GM12878 (cell line): ENCODE results near the gene MEP1A. TPM values are rescaled to one million over a fixed set of nuclear protein-coding genes. Genes with fewer than 3 reads are reported as not detected.

Source experiments
- ATAC-seq: fragments of 200-7000 bp; cut with Tn5 transposase; 3 replicates; pipeline ENCODE4 v1.9.1; 2020; ENCODE audit warnings: mild to moderate bottlenecking, moderate library complexity
- BruUV-seq: library from RNA; stranded (reverse); fragments of 400-500 nt; replicated peaks from 2 replicates; lab custom pipeline; 2021; lab: Mats Ljungman, UMichigan
- CTCF ChIA-PET: fragments of 300-600 bp; sonication (Branson Sonifier 250); formaldehyde crosslinking; extraction: SDS; loops from one replicate; lab custom pipeline; 2021; ENCODE audit warnings: inconsistent platforms; lab: Yijun Ruan, JAX
- POLR2A ChIA-PET: fragments of 350-600 bp; formaldehyde crosslinking; extraction: SDS; loops from one replicate; lab custom pipeline; 2021; ENCODE audit warnings: inconsistent platforms; lab: Charles Lee
- RAD21 ChIA-PET: fragments of 300-600 bp; sonication (Branson Sonifier 250); formaldehyde crosslinking; loops from one replicate; lab custom pipeline; 2023; ENCODE audit warnings: antibody characterized with exemption; ENCODE audit not compliant: unreplicated experiment; lab: Charles Lee
- SMC1A ChIA-PET: fragments of 300-600 bp; sonication (Branson Sonifier 250); formaldehyde crosslinking; loops from one replicate; lab custom pipeline; 2023; ENCODE audit not compliant: unreplicated experiment, uncharacterized antibody; lab: Charles Lee
- DNase-seq: peaks from one replicate; pipeline ENCODE4 v3.0.0-alpha.2; 2011; ENCODE audit warnings: low read depth, low spot score
- FAIRE-seq: peaks from 3 replicates; lab custom pipeline; 2011; peaks lifted over from hg19 to GRCh38; lab: Jason Lieb, UNC
- H2AFZ ChIP-seq: 2 replicates; pipeline ENCODE4 v1.6.0; 2011; ENCODE audit warnings: low read depth, low read length, control low read depth; ENCODE audit not compliant: control insufficient read depth
- H3K27ac ChIP-seq: 2 replicates; pipeline ENCODE4 v1.5.1; 2011; ENCODE audit warnings: control low read depth; ENCODE audit not compliant: control insufficient read depth, insufficient read depth
- H3K27me3 ChIP-seq, 2 experiments: replicated peaks in 1 of 2; 2 replicates each; pipeline versions ENCODE4 v1.6.0 to v1.6.1; 2011; ENCODE audit warnings: low read length in 1 of 2; ENCODE audit not compliant: control insufficient read depth in 2 of 2, insufficient read depth in 2 of 2
- H3K36me3 ChIP-seq, 2 experiments: 2 replicates each; pipeline ENCODE4 v1.5.1; 2011; ENCODE audit warnings: low read length in 1 of 2; ENCODE audit not compliant: control insufficient read depth in 2 of 2, insufficient read depth in 2 of 2
- H3K4me1 ChIP-seq: 2 replicates; pipeline ENCODE4 v1.6.1; 2011; ENCODE audit warnings: mild to moderate bottlenecking, low read length, moderate library complexity, mixed read lengths; ENCODE audit not compliant: control insufficient read depth, insufficient read depth
- H3K4me2 ChIP-seq: 2 replicates; pipeline ENCODE4 v1.6.0; 2011; ENCODE audit warnings: control low read depth; ENCODE audit not compliant: control insufficient read depth, insufficient read depth
- H3K4me3 ChIP-seq: fragments of 200-600 bp; sonication (generic); 2 replicates; pipeline ENCODE4 v1.5.1; 2016
- H3K79me2 ChIP-seq: 2 replicates; pipeline ENCODE4 v1.6.0; 2011; ENCODE audit warnings: low read length; ENCODE audit not compliant: control insufficient read depth, insufficient read depth
- H3K9ac ChIP-seq: 2 replicates; pipeline ENCODE4 v1.8.0; 2011; ENCODE audit warnings: low read length, control low read depth, mixed read lengths; ENCODE audit not compliant: control insufficient read depth, insufficient read depth
- H3K9me3 ChIP-seq: replicated peaks from 3 replicates; pipeline ENCODE4 v1.5.1; 2011; ENCODE audit warnings: mild to moderate bottlenecking, low read length; ENCODE audit not compliant: control insufficient read depth, insufficient read depth
- H4K20me1 ChIP-seq: 2 replicates; pipeline ENCODE4 v1.6.0; 2011; ENCODE audit not compliant: control insufficient read depth, insufficient read depth
- BRCA1 ChIP-seq: IDR thresholded peaks from 2 replicates; pipeline ENCODE4 v1.6.1; 2011; ENCODE audit warnings: low read depth, low read length, improper control_type of control experiment
- CHD1 ChIP-seq: IDR thresholded peaks from 2 replicates; pipeline ENCODE4 v1.6.1; 2012; ENCODE audit warnings: low read depth, low read length, improper control_type of control experiment
- CHD2 ChIP-seq: IDR thresholded peaks from 2 replicates; pipeline ENCODE4 v1.6.1; 2011; ENCODE audit warnings: low read depth, low read length, improper control_type of control experiment, borderline replicate concordance
- ETV6 ChIP-seq, 2 experiments: fragments of 450-650 bp in 1 of 2; IDR thresholded peaks in 1 of 2; conservative IDR thresholded peaks in 1 of 2; 2 replicates each; pipeline ENCODE4 v1.6.1; 2014; ENCODE audit warnings: antibody characterized with exemption in 1 of 2, borderline replicate concordance in 1 of 2, low read depth in 1 of 2, mild to moderate bottlenecking in 1 of 2, moderate library complexity in 1 of 2
- FOXK2 ChIP-seq: fragments of 450-650 bp; IDR thresholded peaks from 2 replicates; pipeline ENCODE4 v1.6.1; 2017; ENCODE audit warnings: mild to moderate bottlenecking, moderate library complexity
- MXI1 ChIP-seq: fragments of 150-350 bp; IDR thresholded peaks from 2 replicates; pipeline ENCODE4 v1.6.1; 2011; ENCODE audit warnings: low read depth, mild to moderate bottlenecking, inconsistent platforms, low read length, improper control_type of control experiment
- NFIC ChIP-seq: IDR thresholded peaks from 2 replicates; pipeline ENCODE4 v1.6.1; 2012; ENCODE audit warnings: low read depth, mild to moderate bottlenecking, inconsistent platforms, low read length, moderate library complexity
- SMAD5 ChIP-seq: IDR thresholded peaks from 2 replicates; pipeline ENCODE4 v1.6.1; 2016; ENCODE audit warnings: antibody characterized with exemption, low read depth
- SREBF2 ChIP-seq: IDR thresholded peaks from 2 replicates; pipeline ENCODE4 v1.6.1; 2012; ENCODE audit warnings: mild to moderate bottlenecking, low read length
- ZBTB33 ChIP-seq: fragments of 450-650 bp; IDR thresholded peaks from 2 replicates; pipeline ENCODE4 v1.6.1; 2017; ENCODE audit warnings: mild to moderate bottlenecking
- WGBS: methylation state at CpG from one replicate; pipeline ENCODE4 v1.1.6; 2016; ENCODE audit warnings: low lambda C conversion rate; ENCODE audit not compliant: insufficient replicate concordance, insufficient coverage; ENCODE audit errors: missing lambda C conversion rate; 5-methylcytosine and 5-hydroxymethylcytosine counted together
- in situ Hi-C: fragments of 300-500 bp; cut with MboI; formaldehyde crosslinking; loops from 9 replicates; pipeline ENCODE4 v1.14.3; 2018; ENCODE audit warnings: mixed read lengths
- intact Hi-C: fragments of 100-400 bp; cut with micrococcal nuclease; formaldehyde crosslinking; loops from one replicate; pipeline ENCODE4 v1.14.2; 2022; ENCODE audit not compliant: unreplicated experiment
- polyA plus RNA-seq, 11 experiments: library from polyadenylated mRNA; depleted of rRNA in 4 of 11; unstranded in 6 of 11; stranded (reverse) in 5 of 11; fragments of >200 nt; fragmentation: Nextera tagmentation in 4 of 11; fragmentation: Illumina TruSeq in 1 of 11; extraction: Ambion mirVana in 4 of 11; extraction: Trizol in 1 of 11; gene quantifications; 1 replicate in 1 of 11; 2 replicates in 10 of 11; pipeline versions ENCODE4 v1.2.1 to v1.2.3, GENCODE V29; 2011 to 2016; ENCODE audit warnings: inconsistent platforms in 2 of 11, missing spikeins in 2 of 11, low read depth in 1 of 11
- total RNA-seq, 4 experiments: library from RNA; depleted of rRNA in 3 of 4; stranded (reverse); fragments of >200 nt in 3 of 4; fragmentation: Illumina TruSeq in 1 of 4; extraction: Trizol in 1 of 4; gene quantifications; 2 replicates each; pipeline versions ENCODE4 v1.2.1 to v1.2.3, GENCODE V29; 2013 to 2021
- TF ChIP-seq, protein P1 (sequence below): fragments of 450-650 bp; IDR thresholded peaks from 2 replicates; pipeline ENCODE4 v1.6.1; 2016; ENCODE audit warnings: mild to moderate bottlenecking, moderate library complexity, borderline replicate concordance

The MEP1A gene
- total and polyA plus RNA-seq, 10 of the 15 experiments (the other 5 are each of a cell fraction or from before 2014, with no cell fraction given): not detected

DNA sequence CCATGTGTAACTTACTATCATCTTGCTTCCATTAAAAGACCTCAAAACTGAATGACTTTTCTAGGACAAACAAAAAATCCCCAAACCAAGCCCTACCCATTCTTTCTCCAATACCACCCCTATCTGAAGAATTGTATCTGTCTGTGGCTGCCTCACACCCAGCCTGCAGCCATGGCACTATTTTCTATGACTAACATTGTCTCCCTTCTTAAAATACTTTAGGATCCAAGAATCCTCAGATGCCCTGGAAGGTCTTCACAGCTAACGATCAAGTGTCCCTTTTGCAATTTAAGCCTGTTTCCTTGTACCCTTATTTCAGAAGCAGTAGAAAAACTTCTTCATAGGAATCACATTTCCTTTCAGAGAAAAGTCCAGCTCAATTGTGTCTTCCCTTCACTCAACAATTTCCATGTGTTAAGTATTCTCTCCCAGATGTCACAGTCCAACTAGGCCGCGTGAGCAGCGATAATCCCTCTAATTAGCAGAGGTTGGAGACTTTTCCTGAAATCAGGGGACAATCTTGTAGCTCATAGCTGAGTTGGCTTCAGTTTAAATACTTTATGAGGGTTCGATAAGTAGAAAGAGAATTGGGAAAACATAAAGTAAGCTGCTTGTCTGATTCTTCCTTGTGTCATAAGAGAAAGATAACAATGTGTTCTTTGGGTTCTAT lies 5.2 kb upstream of the MEP1A start:
- Histone ChIP-seq H2AFZ (no peak overlapping the region), H3K4me2 (no peak overlapping the region), H3K9me3 (no peaks in the 10 kb centered on the region), H3K4me3 (no peak overlapping the region), H3K9ac (no peak overlapping the region), H4K20me1 (no peaks in the 10 kb centered on the region)
- POLR2A ChIA-PET: no interaction called here
- no peak for DNase-seq
- no peak for ATAC-seq
- TF ChIP-seq CHD2: no peak
- TF ChIP-seq, all 136 proteins: peak for 0
- ChIA-PET RAD21 (no interaction called here), SMC1A (no interaction called here), CTCF (interaction anchor here (0.6 to 2.1 kb wide), 3 partner anchors 10 to 67 kb away, joined by 3 to 5 read pairs (median 4); no protein-coding TSS in a partner anchor)
- WGBS: 16% methylated on average over 5 of the region's 5 CpGs
- intact Hi-C loops (no loop called here), in situ Hi-C loops (no loop called here)
- H3K27me3 ChIP-seq: no peaks in the 10 kb centered on the region
- no TSS peak for BruUV-seq
- FAIRE-seq: no peak
- no peaks in the 10 kb centered on the region for H3K4me1 ChIP-seq
- H3K79me2 ChIP-seq: no peaks in the 10 kb centered on the region
- no peaks in the 10 kb centered on the region for H3K36me3 ChIP-seq
- H3K27ac ChIP-seq: no peak overlapping the region

GRCh38 chr6:46788791-46789190 lies 4.4 kb upstream of the MEP1A start:
- H3K9me3 ChIP-seq: no peaks in the 10 kb centered on the region
- no peak overlapping the region for H3K4me2 ChIP-seq
- POLR2A ChIA-PET: no interaction called here
- no peak overlapping the region for H3K9ac ChIP-seq
- ATAC-seq: no peak
- H3K4me3 ChIP-seq: no peak overlapping the region
- H3K4me1 ChIP-seq: no peaks in the 10 kb centered on the region
- H3K27ac ChIP-seq: no peak overlapping the region
- SMC1A ChIA-PET: no interaction called here
- FAIRE-seq: no peak
- H3K27me3 ChIP-seq: no peaks in the 10 kb centered on the region
- RAD21 ChIA-PET: no interaction called here
- no peaks in the 10 kb centered on the region for H3K36me3 ChIP-seq
- no TSS peak for BruUV-seq
- DNase-seq: no peak
- H4K20me1 ChIP-seq: no peaks in the 10 kb centered on the region
- WGBS: 0% methylated on average over 3 of the region's 3 CpGs
- in situ Hi-C loops: no loop called here
- CTCF ChIA-PET: interaction anchor here (1.0 to 2.1 kb wide), 3 partner anchors 8 to 67 kb away, joined by 3 to 5 read pairs (median 4); no protein-coding TSS in a partner anchor
- intact Hi-C loops: no loop called here
- H2AFZ ChIP-seq: no peak overlapping the region
- H3K79me2 ChIP-seq: no peaks in the 10 kb centered on the region
- no peak for TF ChIP-seq ZBTB33
- TF ChIP-seq SMAD5: no peak
- no peak for TF ChIP-seq NFIC
- TF ChIP-seq SREBF2: no peak
- TF ChIP-seq FOXK2: no peak
- TF ChIP-seq, protein P1, sequence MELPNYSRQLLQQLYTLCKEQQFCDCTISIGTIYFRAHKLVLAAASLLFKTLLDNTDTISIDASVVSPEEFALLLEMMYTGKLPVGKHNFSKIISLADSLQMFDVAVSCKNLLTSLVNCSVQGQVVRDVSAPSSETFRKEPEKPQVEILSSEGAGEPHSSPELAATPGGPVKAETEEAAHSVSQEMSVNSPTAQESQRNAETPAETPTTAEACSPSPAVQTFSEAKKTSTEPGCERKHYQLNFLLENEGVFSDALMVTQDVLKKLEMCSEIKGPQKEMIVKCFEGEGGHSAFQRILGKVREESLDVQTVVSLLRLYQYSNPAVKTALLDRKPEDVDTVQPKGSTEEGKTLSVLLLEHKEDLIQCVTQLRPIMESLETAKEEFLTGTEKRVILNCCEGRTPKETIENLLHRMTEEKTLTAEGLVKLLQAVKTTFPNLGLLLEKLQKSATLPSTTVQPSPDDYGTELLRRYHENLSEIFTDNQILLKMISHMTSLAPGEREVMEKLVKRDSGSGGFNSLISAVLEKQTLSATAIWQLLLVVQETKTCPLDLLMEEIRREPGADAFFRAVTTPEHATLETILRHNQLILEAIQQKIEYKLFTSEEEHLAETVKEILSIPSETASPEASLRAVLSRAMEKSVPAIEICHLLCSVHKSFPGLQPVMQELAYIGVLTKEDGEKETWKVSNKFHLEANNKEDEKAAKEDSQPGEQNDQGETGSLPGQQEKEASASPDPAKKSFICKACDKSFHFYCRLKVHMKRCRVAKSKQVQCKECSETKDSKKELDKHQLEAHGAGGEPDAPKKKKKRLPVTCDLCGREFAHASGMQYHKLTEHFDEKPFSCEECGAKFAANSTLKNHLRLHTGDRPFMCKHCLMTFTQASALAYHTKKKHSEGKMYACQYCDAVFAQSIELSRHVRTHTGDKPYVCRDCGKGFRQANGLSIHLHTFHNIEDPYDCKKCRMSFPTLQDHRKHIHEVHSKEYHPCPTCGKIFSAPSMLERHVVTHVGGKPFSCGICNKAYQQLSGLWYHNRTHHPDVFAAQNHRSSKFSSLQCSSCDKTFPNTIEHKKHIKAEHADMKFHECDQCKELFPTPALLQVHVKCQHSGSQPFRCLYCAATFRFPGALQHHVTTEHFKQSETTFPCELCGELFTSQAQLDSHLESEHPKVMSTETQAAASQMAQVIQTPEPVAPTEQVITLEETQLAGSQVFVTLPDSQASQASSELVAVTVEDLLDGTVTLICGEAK: no peak
- TF ChIP-seq BRCA1: no peak
- no peak for TF ChIP-seq ETV6 (conservative IDR thresholded peaks at IDR 0.05 in 1 of 2, IDR thresholded peaks at IDR 0.05 in 1 of 2; ENCODE audit: borderline replicate concordance in 1 of 2, low read depth in 1 of 2)
- TF ChIP-seq MXI1: no peak
- TF ChIP-seq CHD1: no peak
